ENCODE data around the gene MARCOL. TPM values are rescaled to one million over a fixed set of nuclear protein-coding genes. Genes with fewer than 3 reads are reported as not detected.

The MARCOL gene, protein sequence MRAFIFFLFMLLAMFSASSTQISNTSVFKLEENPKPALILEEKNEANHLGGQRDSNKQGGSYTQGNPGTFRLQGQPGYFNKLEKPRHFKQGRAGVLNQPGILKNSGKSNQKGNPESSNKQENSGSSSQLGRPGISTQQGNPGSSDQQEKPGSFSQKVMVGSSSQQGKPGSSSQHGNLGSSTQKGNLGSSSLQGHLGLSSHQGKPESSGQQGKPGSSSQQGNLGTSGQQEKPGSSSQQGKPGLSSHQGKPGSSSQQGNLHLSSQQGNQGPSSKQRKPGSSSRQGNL
- not detected for polyA plus RNA-seq (2013, experiment 1 of 2; ENCODE audit: insufficient read length)
- not detected for polyA plus RNA-seq (2013, experiment 2 of 2; ENCODE audit: insufficient read length)

DNA sequence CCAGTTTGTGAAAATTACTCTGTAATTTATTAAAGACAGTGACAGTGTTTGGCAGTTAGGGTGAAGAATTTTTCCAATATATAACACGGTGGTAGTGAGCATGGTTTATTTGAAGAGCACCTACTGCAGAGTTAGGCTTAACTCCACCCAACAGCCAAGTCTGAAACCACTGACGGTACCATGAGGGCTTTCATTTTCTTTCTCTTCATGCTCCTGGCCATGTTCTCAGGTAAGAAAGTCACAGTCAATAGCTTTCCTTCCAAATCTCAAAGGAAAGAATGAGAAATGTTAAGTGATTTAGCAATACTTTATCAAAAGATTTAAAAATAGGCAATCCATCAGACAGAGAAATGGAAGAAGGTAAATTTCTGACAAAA is at the start of gene MARCOL:
TSS of gene MARCOL (plus strand) at position 108 of the 377 bp plus-strand sequence. CDS start at position 181, 73 bp downstream.
- no peak for DNase-seq

DNA sequence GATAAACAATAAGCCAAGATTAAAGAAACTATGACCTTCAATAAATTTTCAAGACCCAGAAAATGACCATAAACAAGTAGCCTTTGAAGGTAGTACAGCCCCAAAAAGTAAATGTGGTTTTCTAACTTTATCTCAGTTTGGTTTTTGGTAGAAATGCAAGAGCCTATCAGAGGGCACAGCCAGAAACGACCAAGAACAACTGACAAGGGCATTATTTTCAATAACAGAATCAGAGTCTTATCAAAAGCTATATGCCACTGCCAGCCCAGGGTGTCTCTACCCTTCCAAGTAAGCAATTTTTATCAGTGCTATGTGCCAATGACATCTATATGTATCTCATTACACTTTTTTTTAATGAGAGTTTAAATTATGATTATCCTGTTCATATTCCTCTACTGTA is 47.3 kb upstream of the MARCOL start:
- DNase-seq: no peak

DNA sequence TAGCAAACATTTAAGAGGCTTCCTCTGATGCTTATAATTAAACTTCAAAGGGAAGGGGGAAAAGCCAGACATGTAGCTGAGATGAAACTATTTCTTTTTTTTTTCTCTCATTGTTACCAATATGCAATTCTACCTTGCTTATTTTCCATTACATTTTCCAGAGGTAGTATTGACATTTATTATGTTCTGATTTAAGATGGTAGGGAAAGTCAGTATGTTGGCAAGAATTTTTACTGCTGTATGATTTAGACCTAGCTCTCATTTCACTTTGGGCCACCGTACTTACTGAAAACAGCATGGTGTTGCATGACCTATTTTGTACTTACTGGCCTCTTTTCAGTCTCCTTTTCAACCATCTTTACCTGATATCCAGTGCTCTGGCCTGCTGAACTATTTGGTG is 45.1 kb upstream of the MARCOL start:
- no peak for DNase-seq

DNA sequence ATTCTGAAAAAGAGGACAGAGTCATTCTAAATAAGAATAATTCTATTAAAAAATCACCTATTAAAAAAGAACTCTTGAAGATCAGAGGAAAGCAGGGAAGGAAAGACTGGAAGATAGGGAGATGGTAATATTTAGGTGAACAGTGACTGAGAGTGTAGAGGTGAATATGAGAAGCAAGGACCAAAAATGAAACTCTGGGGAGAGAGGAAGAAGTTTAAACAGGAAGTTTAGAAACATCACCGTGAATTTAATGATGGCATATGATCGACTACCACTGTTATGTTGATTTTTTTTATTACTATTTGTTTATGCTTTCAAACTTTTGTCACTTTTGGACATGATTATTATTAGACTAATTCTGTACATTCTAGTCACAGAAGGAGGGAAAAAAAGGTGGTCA is 37.2 kb upstream of the MARCOL start:
- DNase-seq: no peak

DNA sequence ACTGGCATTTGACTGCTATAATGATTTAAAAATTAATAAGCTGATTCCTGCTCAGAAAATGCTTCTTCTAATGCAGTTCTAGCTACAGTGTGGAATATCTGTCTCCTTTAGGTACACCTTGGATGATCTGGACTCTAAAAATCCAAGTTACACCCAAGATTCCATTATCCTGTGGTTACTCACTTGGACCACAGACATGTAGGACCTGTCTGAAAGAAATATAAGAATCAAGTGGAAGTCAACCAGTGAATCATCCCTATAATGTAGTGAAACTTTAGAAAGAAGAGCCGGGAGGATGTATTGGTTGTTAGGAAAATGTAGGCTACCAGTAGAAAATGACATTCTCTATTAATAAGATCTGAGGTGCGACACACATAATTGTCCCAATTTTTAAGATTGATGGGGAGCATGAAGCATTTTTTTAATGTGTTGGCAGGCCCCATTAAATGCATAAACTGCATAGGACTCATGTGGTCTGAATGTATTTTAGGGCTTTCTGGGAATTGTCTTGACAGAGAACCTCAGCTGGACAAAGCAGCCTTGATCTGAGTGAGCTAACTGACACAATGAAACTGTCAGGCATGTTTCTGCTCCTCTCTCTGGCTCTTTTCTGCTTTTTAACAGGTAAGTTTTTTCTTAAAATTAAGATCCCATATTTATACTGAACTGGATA is 35.7 kb upstream of the MARCOL start, which contains the start of gene SPINK6:
TSS of gene SPINK6 (plus strand) at position 512 of the 673 bp plus-strand sequence. CDS start at position 567, 55 bp downstream.
- DNase-seq: no peak

DNA sequence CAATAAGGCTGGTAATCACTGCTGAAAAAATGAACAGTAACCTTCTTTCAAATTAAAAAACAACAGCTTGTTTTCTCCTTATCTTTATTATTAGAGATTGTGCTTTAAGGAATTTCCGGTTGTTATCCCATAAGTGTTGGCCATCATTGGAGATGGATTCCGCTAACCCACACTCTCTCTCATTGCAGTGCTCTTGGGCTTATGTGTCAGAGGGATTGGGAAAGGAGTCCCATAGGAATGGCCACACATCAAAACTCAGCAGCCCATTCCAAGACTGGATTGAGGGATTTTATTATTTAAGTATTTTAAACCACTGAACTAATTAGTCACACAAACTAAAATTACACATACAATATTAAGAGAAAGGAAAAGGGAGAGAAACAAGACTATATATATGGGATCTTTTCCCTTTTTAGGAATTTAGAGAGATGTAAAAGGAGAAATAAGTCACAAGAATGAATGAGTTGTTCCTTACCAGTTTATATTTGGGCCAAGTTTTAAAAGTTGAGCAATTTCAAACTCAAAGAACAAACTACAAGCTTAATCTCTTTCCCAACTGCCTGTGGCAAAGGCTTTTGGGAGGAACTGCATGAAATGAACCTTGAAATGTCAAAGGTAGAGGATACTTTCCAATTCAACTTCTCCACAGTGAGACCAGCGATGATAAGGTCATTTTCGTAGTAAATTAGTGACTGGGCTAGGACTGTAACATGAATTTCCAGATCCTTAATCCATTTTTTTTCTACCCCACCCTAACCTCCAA is 33.1 kb upstream of the MARCOL start:
- DNase-seq: no peak

DNA sequence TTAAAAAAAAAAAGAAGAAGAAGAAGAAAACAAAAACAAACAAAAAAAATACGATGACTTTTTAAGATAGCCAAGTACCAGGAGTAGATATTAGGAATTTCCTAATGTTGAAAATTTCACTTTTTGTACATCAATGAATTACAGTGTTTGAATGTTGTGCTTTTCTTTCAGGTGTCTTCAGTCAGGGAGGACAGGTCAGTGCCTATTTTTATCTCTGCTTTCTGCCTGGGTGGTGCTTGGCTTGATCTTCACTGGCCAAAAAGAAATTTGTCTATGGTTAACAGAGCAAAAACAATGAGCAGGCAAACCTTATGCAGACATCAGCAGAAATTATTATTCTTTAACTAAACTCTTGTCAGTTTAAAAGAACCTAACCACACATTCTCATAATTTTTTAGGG is 32.5 kb upstream of the MARCOL start:
- DNase-seq: no peak

DNA sequence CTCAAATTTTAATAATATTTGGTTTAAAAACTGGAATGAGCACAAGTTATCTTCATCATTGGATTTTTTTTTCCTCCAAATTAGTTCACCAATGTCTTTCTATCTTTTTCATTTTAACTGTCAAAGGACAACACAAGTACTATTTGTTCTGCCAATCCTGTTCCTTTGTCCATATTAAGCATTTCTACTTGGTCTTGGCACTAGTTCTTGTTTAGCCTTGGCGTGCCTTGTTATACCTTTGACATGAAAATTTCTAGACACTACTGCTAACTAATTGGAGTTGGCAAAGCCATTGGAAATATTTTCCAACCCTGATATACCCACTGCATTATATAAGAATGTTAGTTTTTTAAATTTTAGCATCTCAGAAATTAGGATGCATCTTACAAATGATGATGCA is 31.7 kb upstream of the MARCOL start:
- no peak for DNase-seq

DNA sequence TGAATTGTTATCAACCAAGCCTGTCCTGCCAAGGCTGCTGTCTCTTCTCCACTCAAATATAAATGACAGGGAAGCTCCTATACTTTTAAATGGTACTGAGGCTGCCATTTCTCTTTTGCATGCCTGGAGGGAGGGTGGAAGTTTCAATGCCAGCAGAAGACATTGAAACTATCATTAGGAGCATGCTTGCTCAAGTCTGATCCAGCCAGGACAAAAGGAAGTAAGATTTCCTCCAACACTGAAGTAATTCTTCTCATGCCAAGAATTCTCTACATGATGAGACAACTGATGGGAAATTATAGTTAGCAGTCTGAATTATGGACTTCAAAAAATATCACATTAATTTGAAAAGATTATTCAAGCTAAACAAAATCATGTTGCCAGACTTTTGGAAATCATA is 30.1 kb upstream of the MARCOL start:
- DNase-seq: no peak

DNA sequence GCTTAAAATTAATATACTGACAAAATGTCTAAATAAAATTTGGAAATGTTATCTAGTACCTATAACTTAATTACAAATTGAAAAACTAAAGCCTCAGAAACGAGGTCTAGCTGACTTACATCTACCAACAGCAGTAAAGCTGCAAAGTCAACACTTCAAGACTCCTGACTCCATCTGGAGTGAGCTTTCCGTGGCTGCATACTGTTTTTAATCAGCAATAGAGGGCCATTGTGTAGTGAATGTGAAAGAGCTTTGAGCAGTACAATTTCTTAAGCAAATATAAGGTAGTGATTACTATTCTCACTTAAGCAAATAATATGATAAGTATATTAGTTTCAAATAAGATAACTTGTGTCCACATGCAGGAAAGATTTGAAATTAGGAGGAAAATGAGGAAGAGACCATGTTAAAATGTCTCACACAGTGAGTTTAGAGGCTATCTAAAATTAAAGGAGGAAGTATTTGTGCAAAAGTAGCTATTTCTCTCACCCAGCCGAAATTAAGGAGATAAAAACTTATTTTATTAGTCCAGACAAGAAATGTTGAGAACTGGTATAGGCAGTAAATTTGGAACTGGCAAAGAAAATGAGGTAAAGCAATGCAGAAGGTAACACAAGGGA is 29.1 kb upstream of the MARCOL start:
- no peak for DNase-seq

DNA sequence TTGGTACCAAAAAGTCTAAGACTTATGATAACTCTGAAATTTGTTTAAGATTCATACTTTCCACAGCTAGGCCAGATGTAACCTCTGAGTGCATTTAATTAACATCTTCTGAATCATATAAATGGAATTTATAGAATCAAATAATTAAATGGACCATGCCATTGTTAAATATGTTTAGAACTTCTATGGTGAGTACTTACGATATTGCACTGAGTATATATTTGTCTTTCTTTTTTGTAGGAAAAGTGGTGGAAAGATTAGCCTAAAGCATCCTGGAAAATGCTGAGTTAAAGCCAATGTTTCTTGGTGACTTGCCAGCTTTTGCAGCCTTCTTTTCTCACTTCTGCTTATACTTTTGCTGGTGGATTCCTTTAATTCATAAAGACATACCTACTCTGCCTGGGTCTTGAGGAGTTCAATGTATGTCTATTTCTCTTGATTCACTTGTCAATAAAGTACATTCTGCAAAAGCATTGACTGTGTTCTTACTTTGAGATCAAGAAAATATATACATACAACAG is 23.6 kb upstream of the MARCOL start:
- DNase-seq: no peak

DNA sequence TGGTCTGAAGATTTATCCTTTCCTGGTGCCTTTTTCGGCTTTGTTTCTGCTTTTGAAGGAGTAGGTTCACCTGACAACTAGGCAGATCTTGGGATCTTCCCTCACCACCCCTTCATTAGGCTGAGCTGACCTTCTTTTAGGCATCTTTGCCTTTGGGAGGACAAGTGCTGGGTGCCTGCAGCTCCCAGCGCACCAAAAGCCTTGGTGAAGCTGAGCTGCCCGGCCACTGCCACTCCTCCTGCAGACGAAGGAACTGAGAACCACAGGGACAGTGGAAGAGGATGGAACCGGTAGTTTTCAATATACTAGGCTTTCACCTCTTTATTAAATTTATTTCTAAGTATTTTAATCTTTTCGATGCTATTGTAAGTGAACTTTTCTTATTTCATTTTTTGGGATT is 16.8 kb upstream of the MARCOL start:
- DNase-seq: no peak

DNA sequence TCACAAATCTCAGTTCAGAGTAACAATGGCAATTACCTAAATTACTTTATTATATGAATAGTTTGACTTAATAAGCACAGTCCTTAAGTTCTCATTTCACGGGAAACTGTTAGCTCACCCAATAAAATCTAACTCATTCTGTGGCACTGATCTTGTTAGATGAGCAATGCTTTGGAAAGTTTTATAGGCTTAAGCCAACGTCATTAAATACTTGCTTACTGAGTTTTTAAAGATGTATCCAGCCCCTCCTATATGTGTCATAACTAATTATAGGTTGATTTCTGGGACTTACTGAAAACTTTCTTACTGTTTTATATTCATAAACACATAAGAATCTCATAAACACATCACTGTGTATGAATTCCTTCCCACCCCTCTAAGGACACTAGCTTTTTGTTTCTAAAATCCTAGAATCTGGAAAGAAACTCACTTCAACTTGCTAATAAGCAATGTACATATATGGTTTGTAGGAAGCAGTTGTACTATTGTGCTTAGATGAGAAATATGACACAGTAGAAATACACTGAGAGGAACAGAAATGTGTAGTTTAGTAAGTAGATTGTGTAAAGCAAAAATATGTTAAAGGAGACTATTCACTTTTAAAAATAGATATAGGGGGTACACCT is 14.1 kb upstream of the MARCOL start:
- DNase-seq: no peak

DNA sequence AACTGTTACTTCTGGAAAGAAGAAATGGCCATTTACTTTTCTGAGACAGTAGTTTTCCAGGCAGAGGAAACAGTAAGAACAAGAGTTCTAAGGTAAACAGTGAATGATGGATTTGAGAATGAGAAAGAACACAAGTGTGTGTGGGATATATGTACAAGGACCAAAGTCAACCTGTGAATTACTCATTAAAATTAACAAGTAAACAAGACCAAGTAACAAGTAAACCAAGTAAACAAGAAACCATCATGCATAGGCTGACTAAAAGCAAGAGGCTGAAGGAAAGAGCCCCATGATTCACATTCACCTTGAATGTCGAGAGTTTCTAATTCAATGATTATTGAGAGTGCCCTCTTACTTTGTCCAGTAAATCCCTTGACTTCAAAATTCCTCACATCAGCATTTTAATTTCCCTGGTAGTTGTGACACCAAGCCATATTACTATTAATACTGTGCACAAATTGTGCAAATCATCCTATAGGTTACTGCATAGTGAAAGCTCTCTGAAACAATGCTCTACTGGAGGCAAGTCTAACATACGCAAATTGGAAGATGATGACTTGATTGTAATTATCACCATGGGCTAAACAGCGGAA is 9.8 kb upstream of the MARCOL start:
- no peak for DNase-seq

DNA sequence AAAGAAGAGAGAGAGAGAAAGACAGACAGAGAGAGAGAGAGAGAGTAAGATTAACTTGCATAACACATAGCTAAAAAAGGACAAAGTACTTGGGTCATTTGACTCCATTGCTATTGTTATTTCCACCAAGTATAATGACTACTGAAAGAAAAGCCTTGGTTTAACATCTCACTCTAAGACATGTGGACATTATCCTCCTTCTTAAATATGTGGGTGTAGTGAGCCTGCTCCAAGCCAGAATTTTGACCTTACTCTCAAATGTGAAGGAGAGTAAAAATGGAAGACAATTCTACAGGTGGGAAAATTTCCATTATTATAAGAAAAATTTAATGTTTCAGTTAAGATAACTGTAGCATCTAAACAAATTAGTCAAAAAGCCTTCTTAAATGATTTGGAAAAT is 8.5 kb upstream of the MARCOL start:
- no peak for DNase-seq

DNA sequence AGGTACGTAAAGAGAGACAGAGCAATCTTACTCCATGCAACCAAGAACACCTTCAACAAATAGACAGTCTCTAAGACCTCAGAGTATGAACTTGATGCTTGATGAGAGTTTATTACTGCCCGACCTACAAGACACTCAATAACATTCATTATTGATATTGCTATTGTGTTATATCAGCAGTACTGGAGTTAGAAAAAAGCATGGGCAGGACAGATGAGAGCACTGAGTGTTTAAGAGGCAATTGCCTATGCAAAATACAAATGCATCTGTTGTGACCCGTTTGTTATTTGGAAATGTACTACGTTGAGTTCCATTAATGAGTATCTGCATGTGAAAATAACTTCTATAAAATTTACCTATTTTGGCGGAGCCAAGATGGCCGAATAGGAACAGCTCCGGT is 8.1 kb upstream of the MARCOL start:
- no peak for DNase-seq

DNA sequence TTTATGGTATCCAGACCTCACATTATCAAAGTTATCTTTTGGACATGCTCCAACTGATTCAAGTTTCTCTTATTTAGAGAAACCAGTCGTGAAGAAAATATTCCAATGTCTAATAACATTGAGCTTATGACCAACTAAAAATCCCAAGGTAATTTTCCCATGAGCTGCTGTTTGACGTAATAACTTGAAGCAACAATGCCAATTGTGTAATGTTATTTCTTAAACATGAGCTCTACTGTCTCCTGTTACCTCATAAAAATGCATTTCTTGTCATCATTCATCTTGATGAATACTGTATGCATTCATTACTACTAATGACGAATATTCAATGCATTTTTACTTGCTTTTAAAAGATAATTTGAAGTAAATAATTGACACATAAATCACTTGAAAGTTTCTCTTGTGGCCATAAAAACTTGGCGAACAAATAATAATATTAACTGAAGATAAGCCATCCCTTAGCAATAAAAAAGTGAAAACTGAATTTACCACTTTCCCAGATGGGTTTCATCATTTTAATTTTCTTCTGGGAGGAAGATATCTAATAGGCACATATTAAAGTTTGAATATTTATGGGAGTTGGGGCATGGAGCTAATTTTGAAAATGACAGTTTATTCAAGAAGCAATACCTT is 424 bp upstream of the MARCOL start:
- DNase-seq: no peak

DNA sequence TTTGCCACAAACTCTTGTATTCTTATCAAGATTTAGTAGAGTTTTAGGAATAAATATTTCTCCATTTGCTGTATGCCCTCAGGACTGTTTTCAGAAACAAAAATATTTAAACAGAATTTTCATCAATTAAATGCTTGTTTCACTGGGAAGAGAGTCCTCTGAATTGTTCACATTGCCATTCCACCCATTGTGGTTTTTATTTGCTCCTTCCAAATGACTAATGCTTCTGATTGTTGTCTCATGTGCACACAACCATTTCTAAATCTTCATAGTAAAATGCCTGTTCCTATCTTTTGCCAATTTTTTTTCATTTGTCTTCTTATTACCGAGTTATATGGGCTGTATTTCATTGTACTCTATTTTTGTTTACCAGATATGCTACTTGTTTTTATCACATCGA is 10.6 kb downstream of the MARCOL start:
- no peak for DNase-seq

DNA sequence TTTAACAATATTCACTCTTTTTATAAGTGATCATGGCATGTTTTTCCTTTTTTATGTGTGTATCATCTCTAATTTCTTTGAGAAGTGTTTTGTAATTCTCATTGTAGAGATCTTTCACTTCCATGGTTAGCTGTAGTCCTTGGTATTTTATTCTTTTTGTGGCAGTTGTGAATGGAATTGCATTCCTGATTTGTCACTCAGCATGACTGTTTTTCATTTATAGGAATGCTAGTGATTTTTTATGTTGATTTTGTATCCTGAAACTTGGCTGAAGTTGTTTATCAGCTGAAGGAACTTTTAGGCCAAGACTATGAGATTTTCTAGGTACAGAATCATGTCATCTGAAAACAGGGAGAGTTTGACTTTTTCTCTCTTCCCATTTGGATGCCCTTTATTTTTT is 17.1 kb downstream of the MARCOL start:
- no peak for DNase-seq

DNA sequence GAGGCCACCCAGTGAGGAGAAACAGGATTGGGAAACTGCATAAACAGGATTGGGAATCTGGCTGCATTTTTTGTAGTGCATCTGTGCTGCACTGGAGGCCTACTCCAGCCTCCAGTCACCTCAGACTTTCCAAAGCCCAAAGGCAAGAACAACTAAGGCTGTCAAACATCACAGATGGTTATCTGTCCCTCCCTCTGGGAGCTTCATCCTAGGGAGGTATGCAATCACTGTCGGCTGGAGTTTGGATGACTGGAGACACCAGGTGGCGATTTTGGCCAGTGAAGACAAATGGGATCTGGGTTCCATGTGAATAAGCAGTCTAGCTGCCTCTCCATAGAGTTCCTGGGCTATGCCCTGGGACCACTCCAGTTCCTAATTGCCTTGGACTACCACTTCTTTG is 21.0 kb downstream of the MARCOL start:
- DNase-seq: no peak

DNA sequence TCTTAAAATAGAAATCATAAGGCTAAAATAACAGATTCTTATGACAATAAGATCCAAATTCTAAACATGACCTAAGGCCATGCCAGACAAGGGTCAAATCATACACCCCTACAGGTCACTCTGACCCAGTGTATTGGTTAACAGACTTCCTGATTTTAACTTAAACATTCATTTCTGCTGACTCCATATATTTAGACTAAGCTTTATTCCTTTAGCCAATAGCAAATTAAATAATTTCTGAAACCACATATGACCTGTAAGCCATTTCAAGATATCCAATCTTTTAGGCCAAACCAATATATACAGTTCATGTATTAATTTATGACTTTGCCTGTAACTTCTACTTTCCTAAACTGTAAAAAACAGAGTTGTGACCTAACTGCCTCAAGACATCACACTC is 22.9 kb downstream of the MARCOL start:
- no peak for DNase-seq

Measured in fibroblast of skin of abdomen (primary cell).